CD4-positive, alpha-beta T cell treated with Interleukin-15 for 4 hours (primary cell): ENCODE results near the gene THBS2.

Source experiments
- DNase-seq: peaks from one replicate; pipeline ENCODE4 v3.0.0-alpha.2; 2020; ENCODE audit warnings: low spot score

The THBS2 gene

GRCh38 chr6:169249057-169249456, 4.6 kb downstream of the THBS2 start:
- DNase-seq, result no peak

GRCh38 chr6:169248521-169248971, 5.1 kb downstream of the THBS2 start:
- no peak for DNase-seq

- no peak for DNase-seq
These were observed 5.7 kb downstream of the THBS2 start for GRCh38 chr6:169247991-169248390.

- DNase-seq, result no peak
These were observed 6.2 kb downstream of the THBS2 start for GRCh38 chr6:169247419-169247818.

- no peak for DNase-seq
These were observed 7.2 kb downstream of the THBS2 start for GRCh38 chr6:169246445-169246844.

GRCh38 chr6:169244684-169245383, 8.8 kb downstream of the THBS2 start:
- no peak for DNase-seq

GRCh38 chr6:169243661-169244060, 10.0 kb downstream of the THBS2 start:
- DNase-seq, result no peak

GRCh38 chr6:169243186-169243585, 10.5 kb downstream of the THBS2 start:
- DNase-seq, result no peak

GRCh38 chr6:169241688-169242350, 11.8 kb downstream of the THBS2 start:
- DNase-seq, result no peak

GRCh38 chr6:169240591-169241390, 12.9 kb downstream of the THBS2 start:
- no peak for DNase-seq

GRCh38 chr6:169240125-169240524, 13.5 kb downstream of the THBS2 start:
- DNase-seq, result no peak

- no peak for DNase-seq
These were observed 14.5 kb downstream of the THBS2 start for GRCh38 chr6:169239181-169239580.

GRCh38 chr6:169238766-169239165, 14.9 kb downstream of the THBS2 start:
- no peak for DNase-seq

- no peak for DNase-seq
These were observed 16.0 kb downstream of the THBS2 start for GRCh38 chr6:169237496-169238134.

GRCh38 chr6:169236988-169237387, 16.7 kb downstream of the THBS2 start:
- DNase-seq, result no peak

GRCh38 chr6:169236545-169236944, 17.1 kb downstream of the THBS2 start:
- no peak for DNase-seq

- no peak for DNase-seq
These were observed 18.4 kb downstream of the THBS2 start for GRCh38 chr6:169235286-169235685.

GRCh38 chr6:169234634-169235033, 19.0 kb downstream of the THBS2 start:
- no peak for DNase-seq

- DNase-seq, result no peak
These were observed 19.8 kb downstream of the THBS2 start for GRCh38 chr6:169233832-169234231.

- DNase-seq, result no peak
These were observed 20.5 kb downstream of the THBS2 start for GRCh38 chr6:169233181-169233580.

GRCh38 chr6:169232507-169232931, 21.1 kb downstream of the THBS2 start:
- DNase-seq, result no peak

GRCh38 chr6:169231790-169232506, 21.7 kb downstream of the THBS2 start:
- DNase-seq, result no peak
